ENCODE data around the gene TMEM200C.

TMEM200C gene

DNA sequence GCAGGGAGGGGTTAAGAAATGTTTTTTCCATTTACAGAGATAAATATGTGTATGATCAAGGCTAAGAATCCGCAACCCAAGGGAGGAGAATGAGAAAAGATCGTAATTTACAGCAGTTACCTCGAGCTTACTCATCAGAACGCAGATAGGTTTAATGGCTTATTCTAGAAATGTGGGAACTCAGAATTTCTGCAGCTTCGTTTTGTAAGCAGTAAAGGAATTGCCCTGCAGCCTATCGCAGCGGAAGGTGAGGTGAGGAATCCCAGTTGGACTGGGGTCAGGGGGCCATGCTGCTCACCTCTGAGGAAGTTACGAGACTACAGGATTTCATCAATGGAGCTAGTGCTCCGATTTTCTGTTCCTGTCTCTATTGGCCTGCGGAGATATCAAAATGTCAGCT lies 8.1 kb upstream of the TMEM200C start:
- Histone ChIP-seq H3K36me3 (ENCODE audit: insufficient read depth, low read length) (no peaks in the 10 kb centered on the region), H3K9ac (ENCODE audit: low read depth, low read length) (no peak overlapping the region), H3K4me1 (ENCODE audit: insufficient read depth, low read length) (peaks cover 12% of the 10 kb centered on the region; the same call in 1 of the 2 replicates), H3K9me3 (ENCODE audit: control insufficient read depth, insufficient read depth, low read length) (no peaks in the 10 kb centered on the region)

DNA sequence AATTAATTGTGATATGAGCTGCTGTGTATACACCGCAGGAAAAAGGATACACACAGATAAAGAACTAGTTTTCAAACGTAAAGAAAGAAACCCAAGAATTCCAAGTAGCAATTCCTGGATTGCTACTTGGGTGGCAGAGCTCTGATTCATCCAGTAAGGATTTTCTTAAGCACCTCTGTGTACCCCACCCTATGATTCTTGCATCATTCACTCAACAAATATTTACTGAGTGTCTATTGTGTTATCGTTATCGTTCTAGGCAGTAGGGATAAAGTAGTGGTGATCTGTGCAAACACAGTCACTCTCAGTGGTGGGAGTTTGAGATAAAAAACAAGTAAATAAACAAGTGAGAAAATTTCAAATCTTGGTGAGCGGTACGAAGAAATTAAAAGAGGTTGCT lies 4.9 kb upstream of the TMEM200C start:
- no peaks in the 10 kb centered on the region for H3K9me3 ChIP-seq (ENCODE audit: control insufficient read depth, insufficient read depth, low read length)
- no peaks in the 10 kb centered on the region for H3K36me3 ChIP-seq (ENCODE audit: insufficient read depth, low read length)
- H3K4me1 ChIP-seq (ENCODE audit: insufficient read depth, low read length): peaks cover 17% of the 10 kb centered on the region; the same call in 1 of the 2 replicates
- no peak overlapping the region for H3K9ac ChIP-seq (ENCODE audit: low read depth, low read length)

DNA sequence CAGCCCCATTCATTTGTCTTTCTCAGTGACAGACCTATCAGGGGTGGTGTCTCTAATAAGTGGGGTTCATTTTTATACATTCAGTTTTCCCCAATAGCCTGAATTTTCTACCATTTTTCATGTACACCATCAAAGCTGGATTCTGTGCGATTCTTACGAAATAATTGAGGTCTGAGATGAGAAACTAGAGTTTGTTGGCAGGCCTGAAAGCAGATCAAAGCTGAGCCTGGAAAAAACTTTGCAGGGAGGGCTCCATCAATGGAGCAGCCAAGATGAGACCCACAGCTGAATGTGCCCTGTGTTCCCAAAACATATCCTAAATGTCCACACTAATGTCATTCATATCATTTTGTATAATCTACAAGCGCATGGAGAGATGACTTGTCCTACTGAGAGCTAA lies 4.5 kb upstream of the TMEM200C start:
- H3K9ac ChIP-seq (ENCODE audit: low read depth, low read length): no peak overlapping the region
- H3K36me3 ChIP-seq (ENCODE audit: insufficient read depth, low read length): no peaks in the 10 kb centered on the region
- H3K4me1 ChIP-seq (ENCODE audit: insufficient read depth, low read length): peaks cover 17% of the 10 kb centered on the region; the same call in 1 of the 2 replicates
- no peaks in the 10 kb centered on the region for H3K9me3 ChIP-seq (ENCODE audit: control insufficient read depth, insufficient read depth, low read length)

DNA sequence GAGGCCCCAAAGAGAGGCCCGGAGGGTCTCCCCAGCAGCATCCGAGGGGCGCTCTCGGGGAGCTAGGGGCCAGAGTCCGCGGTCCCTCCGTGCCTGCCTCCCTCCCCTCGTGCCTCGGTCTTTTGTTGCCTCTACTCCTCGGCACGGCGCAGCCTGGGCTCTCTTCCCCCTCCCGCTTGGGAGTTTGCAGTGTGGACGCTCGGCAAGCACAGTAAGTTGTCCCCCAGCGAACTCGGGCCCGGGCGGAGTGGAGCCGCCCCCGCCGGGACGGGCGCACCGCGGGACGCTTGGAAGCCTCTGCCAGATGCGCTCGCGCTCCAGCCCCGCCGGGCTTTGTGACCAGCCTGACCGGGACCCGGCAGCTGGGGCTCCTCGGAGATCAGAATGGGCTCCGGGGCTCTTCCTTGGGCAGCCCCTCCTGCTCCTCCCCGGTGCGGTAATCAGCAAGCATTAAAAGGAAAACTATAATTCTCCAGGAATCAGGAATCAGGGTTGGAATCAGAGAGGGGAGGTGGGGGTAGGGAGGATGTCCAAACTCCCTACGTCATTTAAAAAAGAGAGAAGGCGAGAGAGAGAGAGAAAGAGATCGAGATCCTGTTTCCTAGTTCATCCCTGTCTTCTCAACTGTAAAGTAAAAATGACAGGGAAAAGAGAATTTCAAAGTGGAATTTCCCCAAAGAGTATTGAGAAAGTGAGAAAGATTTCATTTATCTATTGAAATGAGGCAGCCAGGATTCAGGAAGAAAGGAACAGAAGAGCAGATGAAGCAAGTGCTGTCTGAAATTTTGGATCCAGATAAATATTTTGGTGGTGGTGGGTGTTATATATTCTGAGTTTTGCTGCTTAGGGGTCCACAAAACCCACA lies 786 bp upstream of the TMEM200C start:
- Histone ChIP-seq H3K36me3 (ENCODE audit: insufficient read depth, low read length) (no peaks in the 10 kb centered on the region), H3K4me1 (ENCODE audit: insufficient read depth, low read length) (peaks cover 17% of the 10 kb centered on the region; the same call in 1 of the 2 replicates), H3K9ac (ENCODE audit: low read depth, low read length) (peak overlapping the region; percentile 90), H3K9me3 (ENCODE audit: control insufficient read depth, insufficient read depth, low read length) (no peaks in the 10 kb centered on the region)

DNA sequence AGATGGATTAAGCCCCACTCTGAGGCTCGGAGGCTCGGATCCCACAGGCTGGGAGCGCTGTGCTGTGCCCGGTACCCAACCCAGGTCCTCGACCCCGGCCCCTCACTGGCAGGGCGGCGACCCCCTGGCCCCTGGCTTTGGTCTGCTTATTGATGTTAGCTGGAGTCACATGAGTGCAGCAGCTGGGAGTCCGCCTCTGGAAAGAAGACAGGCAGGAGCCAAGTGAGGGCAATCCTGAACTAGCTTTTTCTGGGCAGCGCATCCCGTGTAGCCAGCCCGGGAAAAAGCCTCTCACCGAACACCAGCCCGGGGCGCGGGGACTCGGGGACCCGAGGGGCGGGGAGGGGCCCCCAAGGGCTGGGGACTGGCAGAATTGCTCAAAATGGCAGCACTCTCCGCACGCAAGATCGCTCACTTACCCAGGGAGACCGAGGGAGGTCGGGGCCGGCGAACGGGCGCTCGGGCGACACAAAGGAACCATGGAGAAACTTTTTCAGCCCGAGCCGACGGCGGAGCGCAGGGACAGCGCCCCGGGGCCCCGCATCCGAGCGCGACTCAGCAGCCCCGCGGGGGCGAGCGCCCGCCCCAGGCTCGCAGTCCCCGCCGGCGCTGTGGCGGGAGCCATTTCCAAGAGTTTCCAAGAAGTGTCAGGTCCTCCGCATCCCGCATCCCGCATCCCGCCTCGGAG lies 567 bp downstream of the TMEM200C start:
- Histone ChIP-seq H3K9me3 (ENCODE audit: control insufficient read depth, insufficient read depth, low read length) (no peaks in the 10 kb centered on the region), H3K36me3 (ENCODE audit: insufficient read depth, low read length) (no peaks in the 10 kb centered on the region), H3K9ac (ENCODE audit: low read depth, low read length) (peak overlapping the region; percentile 78), H3K4me1 (ENCODE audit: insufficient read depth, low read length) (peaks cover 11% of the 10 kb centered on the region; the same call in 1 of the 2 replicates)

DNA sequence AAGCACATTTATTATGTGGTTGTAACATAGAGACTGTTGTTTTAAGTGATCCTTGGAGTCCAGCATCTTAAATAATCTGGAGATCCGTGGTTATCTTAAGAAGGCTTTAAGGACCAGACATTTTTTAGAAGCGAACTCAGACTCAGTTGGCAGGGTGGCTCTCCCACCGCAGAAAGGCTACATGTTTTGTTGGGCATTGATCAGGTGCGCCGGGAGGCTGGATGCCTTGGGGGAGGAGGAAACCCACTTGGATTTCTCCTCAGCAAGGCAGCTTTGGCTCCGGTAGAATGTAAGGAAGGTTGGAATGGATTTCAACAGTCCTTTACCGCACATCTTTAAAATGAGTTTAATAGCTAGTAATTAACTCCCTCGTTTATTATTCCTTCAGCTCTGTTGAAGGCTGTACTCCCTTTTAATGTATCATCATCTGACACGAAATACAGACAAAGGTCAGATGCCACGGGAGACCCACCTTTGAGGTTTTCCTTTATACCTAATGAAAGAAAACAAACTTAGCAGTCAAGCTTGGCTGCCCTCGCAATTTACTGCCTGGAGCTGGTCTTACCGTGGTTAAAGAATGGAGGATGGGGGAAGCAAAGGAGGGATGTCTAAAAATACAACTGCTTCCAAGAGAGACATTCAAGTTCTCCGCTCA lies 1.2 kb downstream of the TMEM200C start:
- Histone ChIP-seq H3K9ac (ENCODE audit: low read depth, low read length) (peak overlapping the region; percentile 78), H3K36me3 (ENCODE audit: insufficient read depth, low read length) (no peaks in the 10 kb centered on the region), H3K4me1 (ENCODE audit: insufficient read depth, low read length) (peaks cover 5% of the 10 kb centered on the region; the same call in 1 of the 2 replicates), H3K9me3 (ENCODE audit: control insufficient read depth, insufficient read depth, low read length) (no peaks in the 10 kb centered on the region)

DNA sequence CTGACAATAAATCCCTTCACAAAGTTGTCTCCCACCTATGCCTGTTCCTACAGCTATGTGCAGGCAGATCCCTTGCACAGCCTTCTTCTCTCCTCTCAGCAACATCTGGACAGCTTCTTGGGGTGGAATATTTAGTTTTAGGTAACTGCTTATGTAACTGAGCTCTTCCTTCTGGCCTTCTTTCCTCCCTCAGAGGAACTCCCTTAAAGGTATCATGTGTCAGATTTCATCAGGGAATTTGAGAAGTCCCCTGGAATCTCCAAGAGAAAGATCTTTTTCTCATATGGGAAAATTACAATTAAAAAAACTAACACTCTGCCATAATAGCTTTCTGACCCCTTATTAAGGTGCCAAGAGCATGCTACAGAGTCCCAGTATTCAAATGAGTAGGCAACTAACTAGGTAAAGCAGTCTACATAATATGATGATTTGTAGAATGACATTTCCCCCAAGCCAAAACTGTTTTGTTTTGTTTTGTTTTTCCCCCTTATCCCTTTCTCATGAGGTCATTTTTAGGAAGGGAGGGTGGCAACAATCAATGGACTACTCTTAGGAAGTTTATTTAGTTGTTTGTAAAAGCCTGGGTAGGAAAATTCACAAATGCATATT lies 2.4 kb downstream of the TMEM200C start:
- peaks cover 5% of the 10 kb centered on the region; the same call in 1 of the 2 replicates for H3K4me1 ChIP-seq (ENCODE audit: insufficient read depth, low read length)
- no peaks in the 10 kb centered on the region for H3K9me3 ChIP-seq (ENCODE audit: control insufficient read depth, insufficient read depth, low read length)
- H3K36me3 ChIP-seq (ENCODE audit: insufficient read depth, low read length): no peaks in the 10 kb centered on the region
- H3K9ac ChIP-seq (ENCODE audit: low read depth, low read length): no peak overlapping the region

DNA sequence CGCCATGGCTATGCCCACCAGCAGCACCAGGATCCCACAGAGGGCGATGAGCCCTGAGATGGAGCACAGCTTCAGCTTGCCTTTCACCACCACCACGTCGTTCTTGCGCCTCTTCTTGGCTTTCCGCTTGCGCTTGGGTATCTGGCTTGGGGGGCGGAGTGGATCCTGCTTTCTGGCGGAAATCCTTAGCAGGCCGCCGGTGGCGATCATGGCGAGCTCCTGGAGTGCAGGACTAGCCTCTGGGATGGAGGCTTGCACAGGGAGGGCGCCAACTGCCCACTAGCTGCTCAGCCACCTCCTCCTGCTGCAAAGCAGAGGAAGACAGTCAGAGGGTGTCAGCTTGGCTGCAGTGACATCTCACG lies 3.5 kb downstream of the TMEM200C start:
- H3K36me3 ChIP-seq (ENCODE audit: insufficient read depth, low read length): no peaks in the 10 kb centered on the region
- H3K4me1 ChIP-seq (ENCODE audit: insufficient read depth, low read length): peaks cover 5% of the 10 kb centered on the region; the same call in 1 of the 2 replicates
- H3K9me3 ChIP-seq (ENCODE audit: control insufficient read depth, insufficient read depth, low read length): no peaks in the 10 kb centered on the region
- peak overlapping the region; percentile 59; the same call in 1 of the 2 replicates for H3K9ac ChIP-seq (ENCODE audit: low read depth, low read length)

DNA sequence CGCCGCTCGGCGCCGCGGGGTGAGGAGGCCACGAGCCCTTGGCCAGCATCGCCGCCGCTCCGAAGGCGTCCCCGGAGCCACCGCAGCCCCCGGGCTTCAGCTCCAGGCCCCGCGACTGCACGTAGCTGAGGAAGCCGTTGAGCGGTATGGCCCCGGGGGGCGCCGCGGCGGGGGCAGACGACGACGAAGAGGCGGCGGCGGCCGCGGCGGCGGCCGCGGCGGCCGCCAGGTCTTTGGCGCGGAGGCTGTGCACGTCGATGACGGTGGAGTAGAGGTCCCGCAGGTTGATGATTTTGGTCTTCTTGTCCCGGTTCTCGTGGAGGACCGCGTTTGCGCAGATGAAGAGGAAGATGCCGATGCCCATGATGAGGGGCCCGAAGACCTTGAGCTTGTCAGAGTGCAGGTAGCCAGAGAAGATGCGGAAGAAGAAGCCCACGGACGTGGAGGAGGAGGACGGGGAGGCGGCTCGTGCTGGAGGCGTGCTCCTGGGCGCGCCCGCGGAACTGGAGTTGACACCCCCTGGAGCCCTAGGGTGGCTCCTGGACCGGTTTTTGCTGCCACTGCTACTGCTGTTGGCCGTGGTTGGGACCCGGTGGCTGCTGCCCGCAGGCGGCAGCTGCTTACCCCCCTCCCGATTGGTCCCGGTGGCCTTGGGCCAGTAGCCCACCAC lies 4.0 kb downstream of the TMEM200C start:
- Histone ChIP-seq H3K36me3 (ENCODE audit: insufficient read depth, low read length) (no peaks in the 10 kb centered on the region), H3K9me3 (ENCODE audit: control insufficient read depth, insufficient read depth, low read length) (no peaks in the 10 kb centered on the region), H3K9ac (ENCODE audit: low read depth, low read length) (peak overlapping the region; percentile 59), H3K4me1 (ENCODE audit: insufficient read depth, low read length) (peaks cover under 1% of the 10 kb centered on the region; the same call in 1 of the 2 replicates)

DNA sequence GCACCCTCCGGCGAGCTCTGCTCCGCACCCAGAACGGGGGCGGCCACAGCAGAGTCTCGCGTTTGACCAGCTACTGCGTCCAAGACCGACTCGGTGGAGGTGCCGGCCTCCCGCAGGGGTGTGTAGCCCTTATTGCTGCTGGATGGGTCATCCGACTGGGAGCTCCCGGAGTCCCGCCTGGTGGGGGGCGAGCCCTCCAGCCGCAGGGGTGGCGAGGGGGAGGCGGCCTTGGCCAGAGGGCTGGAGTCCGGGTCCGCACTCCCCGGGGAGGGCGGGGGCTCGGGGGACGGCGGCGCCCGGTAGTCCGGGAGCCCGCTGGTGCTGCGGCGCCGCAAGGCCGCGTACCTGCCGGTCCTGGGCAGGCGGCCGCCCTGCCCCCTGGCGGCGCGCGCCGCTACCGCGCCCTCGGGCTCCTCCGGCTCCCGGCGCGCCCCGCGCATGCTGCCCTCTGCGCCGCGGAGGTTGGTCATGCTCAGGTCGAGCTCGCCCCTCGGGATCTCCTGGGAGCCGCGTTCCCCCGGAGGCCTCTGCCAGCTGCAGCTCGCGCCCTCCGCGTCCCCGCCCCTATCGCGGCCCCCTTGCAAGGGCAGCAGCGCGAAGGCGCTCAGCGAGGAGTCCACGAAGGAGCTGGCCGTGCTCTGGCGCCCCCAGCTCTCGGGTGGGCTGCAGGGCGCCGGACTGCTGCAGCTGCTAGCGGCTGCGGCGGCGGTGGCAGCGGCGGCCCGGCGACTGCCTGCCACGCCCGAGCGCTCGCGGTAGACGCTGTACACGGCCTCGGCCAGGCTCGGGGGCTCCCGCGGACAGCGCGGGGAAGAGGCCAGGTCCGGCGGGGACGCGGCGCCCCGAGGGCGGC lies 4.8 kb downstream of the TMEM200C start:
- Histone ChIP-seq H3K9ac (ENCODE audit: low read depth, low read length) (peak overlapping the region; percentile 59), H3K4me1 (ENCODE audit: insufficient read depth, low read length) (no peaks in the 10 kb centered on the region; the same call in 1 of the 2 replicates), H3K9me3 (ENCODE audit: control insufficient read depth, insufficient read depth, low read length) (no peaks in the 10 kb centered on the region), H3K36me3 (ENCODE audit: insufficient read depth, low read length) (no peaks in the 10 kb centered on the region)

DNA sequence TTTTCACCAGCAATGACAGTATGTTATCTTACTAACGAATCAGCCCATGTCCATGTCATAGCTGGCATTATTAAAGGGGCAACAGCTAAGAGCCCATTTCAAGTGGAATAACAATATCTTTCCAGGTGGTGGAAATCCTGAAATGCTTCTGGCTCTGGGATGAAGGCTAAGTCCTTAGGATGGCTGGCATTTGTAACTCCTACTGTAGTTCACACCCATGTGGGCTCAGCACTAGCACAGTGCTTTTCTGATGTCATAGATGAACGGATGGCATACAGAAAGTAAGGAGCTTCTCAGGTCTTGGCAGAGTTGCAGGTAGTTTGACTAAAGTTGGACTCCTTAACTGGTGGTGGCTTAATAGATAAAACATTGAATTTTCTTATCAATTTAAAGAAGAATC lies 10.0 kb downstream of the TMEM200C start:
- Histone ChIP-seq H3K9me3 (ENCODE audit: control insufficient read depth, insufficient read depth, low read length) (no peaks in the 10 kb centered on the region), H3K36me3 (ENCODE audit: insufficient read depth, low read length) (no peaks in the 10 kb centered on the region), H3K9ac (ENCODE audit: low read depth, low read length) (no peak overlapping the region), H3K4me1 (ENCODE audit: insufficient read depth, low read length) (no peaks in the 10 kb centered on the region; the same call in 1 of the 2 replicates)

DNA sequence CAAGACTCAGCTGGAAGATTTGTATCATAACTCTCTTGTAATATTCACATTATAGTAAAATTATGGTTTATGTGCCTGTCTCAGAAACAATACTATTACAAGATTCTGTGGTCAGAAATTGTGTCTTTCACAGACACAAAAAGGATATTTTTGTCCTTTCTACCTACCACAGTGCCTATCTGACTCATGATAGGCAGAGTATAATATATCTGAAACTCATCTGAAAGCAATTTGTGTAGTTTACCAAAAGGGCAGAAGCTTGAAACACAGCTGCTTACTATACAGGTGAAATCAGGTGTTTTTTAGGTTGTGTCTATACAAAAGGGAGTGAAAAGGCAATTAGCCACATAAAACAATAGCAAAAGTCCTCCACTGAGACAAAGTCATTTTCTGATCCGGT lies 10.9 kb downstream of the TMEM200C start:
- Histone ChIP-seq H3K4me1 (ENCODE audit: insufficient read depth, low read length) (no peaks in the 10 kb centered on the region; the same call in 1 of the 2 replicates), H3K9ac (ENCODE audit: low read depth, low read length) (no peak overlapping the region), H3K9me3 (ENCODE audit: control insufficient read depth, insufficient read depth, low read length) (no peaks in the 10 kb centered on the region), H3K36me3 (ENCODE audit: insufficient read depth, low read length) (no peaks in the 10 kb centered on the region)

DNA sequence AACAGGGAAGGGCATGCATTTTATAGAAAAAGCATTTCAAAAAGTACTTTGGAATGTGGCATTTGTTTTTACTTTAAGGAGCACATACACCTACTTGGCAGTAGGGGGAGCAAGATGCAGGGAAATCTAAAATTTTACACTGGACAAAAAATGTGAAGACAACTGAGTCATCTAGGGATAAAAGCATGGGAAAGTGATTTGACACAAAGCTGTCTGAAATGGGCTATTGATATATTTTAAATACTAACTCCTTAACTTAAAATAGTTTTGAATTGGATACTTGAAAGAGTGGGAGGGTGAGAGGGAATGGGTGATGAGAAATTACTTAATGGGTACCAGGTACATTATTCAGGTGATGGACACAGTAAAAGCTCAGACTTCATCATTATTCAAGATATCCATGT lies 15.8 kb downstream of the TMEM200C start:
- H3K4me1 ChIP-seq (ENCODE audit: insufficient read depth, low read length): no peaks in the 10 kb centered on the region

More for the DNA sequence above, 15.8 kb downstream of the TMEM200C start:
- Histone ChIP-seq H3K9me3 (ENCODE audit: control insufficient read depth, insufficient read depth, low read length) (no peaks in the 10 kb centered on the region), H3K9ac (ENCODE audit: low read depth, low read length) (no peak overlapping the region), H3K36me3 (ENCODE audit: insufficient read depth, low read length) (no peaks in the 10 kb centered on the region)

All from ES-I3 (cell line).